Vagina (tissue), 2 donors: Measurements from ENCODE around the gene SLF1.

Experiments
- POLR2A ChIP-seq, 2 donors: fragments of 450-650 bp; IDR thresholded peaks; one replicate each; pipeline ENCODE4 v1.6.1; 2017; ENCODE audit warnings: antibody characterized with exemption in 2 of 2, mild to moderate bottlenecking in 2 of 2, moderate library complexity in 2 of 2
- TF ChIP-seq, protein P1 (sequence below), 3 experiments: fragments of 450-650 bp in 2 of 3; fragments of 200-600 bp in 1 of 3; sonication (generic) in 1 of 3; IDR thresholded peaks; one replicate each; pipeline ENCODE4 v1.5.1; 2017 to 2019; ENCODE audit warnings: antibody characterized with exemption in 3 of 3, mild to moderate bottlenecking in 2 of 3, moderate library complexity in 2 of 3

GRCh38 chr5:94613583-94613982 lies 4.9 kb upstream of the SLF1 start:
- TF ChIP-seq, protein P1, sequence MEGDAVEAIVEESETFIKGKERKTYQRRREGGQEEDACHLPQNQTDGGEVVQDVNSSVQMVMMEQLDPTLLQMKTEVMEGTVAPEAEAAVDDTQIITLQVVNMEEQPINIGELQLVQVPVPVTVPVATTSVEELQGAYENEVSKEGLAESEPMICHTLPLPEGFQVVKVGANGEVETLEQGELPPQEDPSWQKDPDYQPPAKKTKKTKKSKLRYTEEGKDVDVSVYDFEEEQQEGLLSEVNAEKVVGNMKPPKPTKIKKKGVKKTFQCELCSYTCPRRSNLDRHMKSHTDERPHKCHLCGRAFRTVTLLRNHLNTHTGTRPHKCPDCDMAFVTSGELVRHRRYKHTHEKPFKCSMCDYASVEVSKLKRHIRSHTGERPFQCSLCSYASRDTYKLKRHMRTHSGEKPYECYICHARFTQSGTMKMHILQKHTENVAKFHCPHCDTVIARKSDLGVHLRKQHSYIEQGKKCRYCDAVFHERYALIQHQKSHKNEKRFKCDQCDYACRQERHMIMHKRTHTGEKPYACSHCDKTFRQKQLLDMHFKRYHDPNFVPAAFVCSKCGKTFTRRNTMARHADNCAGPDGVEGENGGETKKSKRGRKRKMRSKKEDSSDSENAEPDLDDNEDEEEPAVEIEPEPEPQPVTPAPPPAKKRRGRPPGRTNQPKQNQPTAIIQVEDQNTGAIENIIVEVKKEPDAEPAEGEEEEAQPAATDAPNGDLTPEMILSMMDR (IDR thresholded peaks at IDR 0.05): no peak
- no peak for TF ChIP-seq POLR2A (IDR thresholded peaks at IDR 0.05)
